IMR-90 (cell line): Measurements from ENCODE around the gene POU3F3. TPM values are rescaled to one million over a fixed set of nuclear protein-coding genes. Genes with fewer than 3 reads are reported as not detected.

ENCODE experiments used
- ATAC-seq: fragments of 200-7000 bp; cut with Tn5 transposase; 2 replicates; pipeline ENCODE4 v1.9.1; 2020; ENCODE audit warnings: low read depth, mild to moderate bottlenecking, moderate library complexity
- BruUV-seq: library from RNA; stranded (reverse); fragments of 400-500 nt; replicated peaks from 2 replicates; lab custom pipeline; 2021; lab: Mats Ljungman, UMichigan
- CTCF ChIA-PET: fragments of 300-600 bp; formaldehyde crosslinking; extraction: SDS; loops from one replicate; lab custom pipeline; 2021; ENCODE audit warnings: antibody characterized with exemption; lab: Yijun Ruan, JAX
- POLR2A ChIA-PET: fragments of 300-600 bp; sonication (Branson Sonifier 250); formaldehyde crosslinking; loops from one replicate; lab custom pipeline; 2022; ENCODE audit warnings: antibody characterized with exemption; ENCODE audit not compliant: unreplicated experiment; lab: Charles Lee
- DNase-seq: peaks from one replicate; pipeline ENCODE4 v3.0.0; 2013
- H2AFZ ChIP-seq: replicated peaks from 2 replicates; pipeline ENCODE3; 2013; ENCODE audit warnings: low read length, mild to moderate bottlenecking; ENCODE audit not compliant: poor library complexity
- H2AK5ac ChIP-seq: 2 replicates; pipeline ENCODE4 v1.6.1; 2013; ENCODE audit warnings: low read depth, low read length, inconsistent platforms
- H2AK9ac ChIP-seq: replicated peaks from 2 replicates; pipeline ENCODE3; 2013; ENCODE audit warnings: mild to moderate bottlenecking, low read depth, low read length, moderate library complexity; ENCODE audit not compliant: poor library complexity
- H2BK120ac ChIP-seq: 2 replicates; pipeline ENCODE4 v1.6.1; 2013; ENCODE audit warnings: low read depth, low read length, inconsistent platforms
- H2BK15ac ChIP-seq: 3 replicates; pipeline ENCODE4 v1.6.1; 2013; ENCODE audit warnings: low read depth, low read length, inconsistent platforms
- H2BK20ac ChIP-seq: 2 replicates; pipeline ENCODE4 v1.6.1; 2013; ENCODE audit warnings: low read depth, mild to moderate bottlenecking, inconsistent platforms, low read length, moderate library complexity
- H2BK5ac ChIP-seq: 2 replicates; pipeline ENCODE4 v1.6.1; 2013; ENCODE audit warnings: mild to moderate bottlenecking, low read depth, low read length, inconsistent platforms; ENCODE audit not compliant: poor library complexity, severe bottlenecking
- H3K14ac ChIP-seq: replicated peaks from 2 replicates; pipeline ENCODE4 v1.6.1; 2013; ENCODE audit warnings: low read depth, low read length, inconsistent platforms
- H3K18ac ChIP-seq: 2 replicates; pipeline ENCODE4 v1.6.1; 2013; ENCODE audit warnings: low read depth, low read length, control low read depth
- H3K23ac ChIP-seq: 2 replicates; pipeline ENCODE4 v1.6.1; 2013; ENCODE audit warnings: low read depth, low read length, inconsistent platforms
- H3K27ac ChIP-seq: 2 replicates; pipeline ENCODE4 v1.5.1; 2013; ENCODE audit warnings: mild to moderate bottlenecking, control low read depth, low read length; ENCODE audit not compliant: insufficient read depth
- H3K27me3 ChIP-seq: 2 replicates; pipeline ENCODE4 v1.6.1; 2013; ENCODE audit warnings: low read length; ENCODE audit not compliant: control insufficient read depth, insufficient read depth
- H3K36me3 ChIP-seq: 2 replicates; pipeline ENCODE4 v1.6.1; 2013; ENCODE audit warnings: low read length, mixed read lengths; ENCODE audit not compliant: control insufficient read depth, insufficient read depth
- H3K4ac ChIP-seq: 2 replicates; pipeline ENCODE4 v1.6.1; 2013; ENCODE audit warnings: low read depth, low read length, inconsistent platforms
- H3K4me1 ChIP-seq: 2 replicates; pipeline ENCODE4 v1.6.1; 2013; ENCODE audit warnings: low read length, mixed read lengths; ENCODE audit not compliant: control insufficient read depth, insufficient read depth
- H3K4me2 ChIP-seq: 2 replicates; pipeline ENCODE4 v1.6.1; 2013; ENCODE audit warnings: low read depth, mild to moderate bottlenecking, control low read depth, low read length, moderate library complexity
- H3K4me3 ChIP-seq: 2 replicates; pipeline ENCODE4 v1.5.1; 2013; ENCODE audit warnings: low read depth, mild to moderate bottlenecking, control low read depth, low read length, moderate library complexity; ENCODE audit not compliant: insufficient read depth
- H3K56ac ChIP-seq: 2 replicates; pipeline ENCODE4 v1.6.1; 2013; ENCODE audit warnings: low read length, inconsistent platforms; ENCODE audit not compliant: insufficient read depth; ENCODE audit errors: extremely low read depth
- H3K79me1 ChIP-seq, 2 experiments: 2 replicates each; pipeline ENCODE4 v1.6.1; 2013; ENCODE audit warnings: low read length in 2 of 2, inconsistent platforms in 1 of 2, low read depth in 1 of 2
- H3K9ac ChIP-seq: 2 replicates; pipeline ENCODE4 v1.6.1; 2013; ENCODE audit warnings: low read depth, low read length, control low read depth
- H3K9me1 ChIP-seq: 2 replicates; pipeline ENCODE4 v1.6.1; 2013; ENCODE audit warnings: low read length, inconsistent platforms; ENCODE audit not compliant: insufficient read depth
- H3K9me3 ChIP-seq: 2 replicates; pipeline ENCODE4 v1.6.1; 2013; ENCODE audit warnings: low read length; ENCODE audit not compliant: control insufficient read depth, insufficient read depth
- H4K20me1 ChIP-seq: 2 replicates; pipeline ENCODE4 v1.6.1; 2013; ENCODE audit warnings: low read length, inconsistent platforms; ENCODE audit not compliant: insufficient read depth
- H4K5ac ChIP-seq: 2 replicates; pipeline ENCODE4 v1.6.1; 2013; ENCODE audit warnings: mild to moderate bottlenecking, low read depth, low read length, control low read depth
- H4K8ac ChIP-seq, 2 experiments: 2 replicates each; pipeline ENCODE4 v1.6.1; 2013; ENCODE audit warnings: low read depth in 2 of 2, low read length in 2 of 2, control low read depth in 1 of 2, inconsistent platforms in 1 of 2
- H4K91ac ChIP-seq: 2 replicates; pipeline ENCODE4 v1.6.1; 2013; ENCODE audit warnings: low read depth, low read length, inconsistent platforms; ENCODE audit not compliant: insufficient read depth
- BHLHE40 ChIP-seq: fragments of 150-350 bp; IDR thresholded peaks from 2 replicates; pipeline ENCODE4 v1.6.1; 2016; ENCODE audit warnings: mild to moderate bottlenecking, low read depth, low read length
- CEBPB ChIP-seq: IDR thresholded peaks from 2 replicates; pipeline ENCODE4 v1.6.1; 2012; ENCODE audit warnings: low read depth, low read length, improper control_type of control experiment
- CHD1 ChIP-seq: IDR thresholded peaks from 2 replicates; pipeline ENCODE4 v1.6.1; 2012; ENCODE audit warnings: low read depth, low read length, improper control_type of control experiment
- FOS ChIP-seq: fragments of 150-350 bp; IDR thresholded peaks from 2 replicates; pipeline ENCODE4 v1.6.1; 2016; ENCODE audit warnings: low read depth, low read length
- MAFK ChIP-seq: IDR thresholded peaks from 2 replicates; pipeline ENCODE4 v1.6.1; 2012; ENCODE audit warnings: low read depth, low read length, improper control_type of control experiment
- MAZ ChIP-seq: IDR thresholded peaks from 2 replicates; pipeline ENCODE4 v1.6.1; 2012; ENCODE audit warnings: low read depth, mild to moderate bottlenecking, low read length, improper control_type of control experiment, moderate library complexity, borderline replicate concordance
- MXI1 ChIP-seq: IDR thresholded peaks from 2 replicates; pipeline ENCODE4 v1.6.1; 2012; ENCODE audit warnings: low read depth, mild to moderate bottlenecking, low read length, moderate library complexity, borderline replicate concordance
- NFE2L2 ChIP-seq: fragments of 150-350 bp; IDR thresholded peaks from 2 replicates; pipeline ENCODE4 v1.6.1; 2016; ENCODE audit warnings: low read depth, mild to moderate bottlenecking, low read length
- POLR2A ChIP-seq: IDR thresholded peaks from 2 replicates; pipeline ENCODE4 v1.6.1; 2012; ENCODE audit warnings: mild to moderate bottlenecking, low read depth, low read length
- RAD21 ChIP-seq: IDR thresholded peaks from 2 replicates; pipeline ENCODE4 v1.6.1; 2012; ENCODE audit warnings: low read length, improper control_type of control experiment
- RCOR1 ChIP-seq: IDR thresholded peaks from 2 replicates; pipeline ENCODE4 v1.6.1; 2012; ENCODE audit warnings: mild to moderate bottlenecking, low read length, improper control_type of control experiment; ENCODE audit not compliant: insufficient replicate concordance
- RFX5 ChIP-seq: IDR thresholded peaks from 2 replicates; pipeline ENCODE4 v1.8.0; 2012; ENCODE audit warnings: low read depth, mild to moderate bottlenecking, low read length, moderate library complexity
- SMC3 ChIP-seq: fragments of 150-350 bp; IDR thresholded peaks from 2 replicates; pipeline ENCODE4 v1.6.1; 2016; ENCODE audit warnings: low read depth, mild to moderate bottlenecking, antibody characterized with exemption, low read length, moderate library complexity
- WGBS, 2 experiments: methylation state at CpG; one replicate each; pipeline versions ENCODE4 v1.1.5 to v1.1.7; 2013; ENCODE audit warnings: missing lambda C conversion rate in 2 of 2; ENCODE audit not compliant: insufficient read length in 1 of 2; ENCODE audit errors: extremely low coverage in 2 of 2; 5-methylcytosine and 5-hydroxymethylcytosine counted together
- dilution Hi-C: fragments of 300-500 bp; cut with HindIII; formaldehyde crosslinking; loops from one replicate; pipeline ENCODE4 v1.14.3; 2018; ENCODE audit warnings: low sequenced_read_pairs; ENCODE audit not compliant: unreplicated experiment
- in situ Hi-C: fragments of 300-500 bp; cut with MboI; formaldehyde crosslinking; loops from 3 replicates; pipeline ENCODE4 v1.14.3; 2019; ENCODE audit warnings: low sequenced_read_pairs, inconsistent platforms, mixed read lengths
- intact Hi-C: fragments of 100-400 bp; cut with micrococcal nuclease; formaldehyde crosslinking; loops from 2 replicates; pipeline ENCODE4 v1.10.0; 2022
- polyA plus RNA-seq, 3 experiments: library from polyadenylated mRNA; depleted of rRNA; stranded (reverse); fragments of >200 nt; gene quantifications; 2 replicates each; pipeline ENCODE4 v1.2.3, GENCODE V29; 2012; ENCODE audit warnings: low replicate concordance in 1 of 3
- total RNA-seq: library from RNA; depleted of rRNA; stranded (reverse); fragments of >200 nt; gene quantifications from 2 replicates; pipeline ENCODE4 v1.2.3, GENCODE V29; 2012
- TF ChIP-seq, protein P1 (sequence below): fragments of 150-350 bp; IDR thresholded peaks from 2 replicates; pipeline ENCODE4 v1.6.1; 2016; ENCODE audit warnings: low read depth, mild to moderate bottlenecking, low read length, moderate library complexity, borderline replicate concordance
- TF ChIP-seq, protein P2 (sequence below): fragments of 150-350 bp; IDR thresholded peaks from 2 replicates; pipeline ENCODE4 v1.6.1; 2017; ENCODE audit warnings: mild to moderate bottlenecking, antibody characterized with exemption, low read length, low read depth
- TF ChIP-seq, protein P3 (sequence below): conservative IDR thresholded peaks from 2 replicates; pipeline ENCODE4 v1.5.1; 2012; ENCODE audit warnings: mild to moderate bottlenecking, low read depth, low read length, improper control_type of control experiment

Gene POU3F3
- total and polyA plus RNA-seq, 2 of the 4 experiments (the other 2 are of a cell fraction): not detected

DNA sequence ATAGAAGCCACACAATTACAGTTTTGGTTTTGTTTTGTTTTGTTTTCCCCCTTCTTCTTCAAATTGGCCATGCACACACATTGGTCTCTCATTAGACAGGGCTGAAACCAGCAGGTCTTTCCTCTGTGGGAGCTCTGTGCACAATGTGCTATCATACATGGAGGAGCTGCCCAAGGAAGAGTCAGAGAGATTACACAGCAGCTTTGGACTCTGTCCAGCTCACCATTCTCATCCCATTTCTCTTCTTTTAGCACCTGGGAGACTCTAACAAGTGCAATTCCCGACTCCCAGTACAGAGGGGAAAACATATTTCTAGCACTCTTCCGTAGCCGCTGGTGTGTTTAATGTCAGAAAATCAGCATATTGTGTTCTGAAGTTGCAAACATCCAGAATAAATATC lies 29.4 kb downstream of the POU3F3 start:
- TF ChIP-seq, protein P1, sequence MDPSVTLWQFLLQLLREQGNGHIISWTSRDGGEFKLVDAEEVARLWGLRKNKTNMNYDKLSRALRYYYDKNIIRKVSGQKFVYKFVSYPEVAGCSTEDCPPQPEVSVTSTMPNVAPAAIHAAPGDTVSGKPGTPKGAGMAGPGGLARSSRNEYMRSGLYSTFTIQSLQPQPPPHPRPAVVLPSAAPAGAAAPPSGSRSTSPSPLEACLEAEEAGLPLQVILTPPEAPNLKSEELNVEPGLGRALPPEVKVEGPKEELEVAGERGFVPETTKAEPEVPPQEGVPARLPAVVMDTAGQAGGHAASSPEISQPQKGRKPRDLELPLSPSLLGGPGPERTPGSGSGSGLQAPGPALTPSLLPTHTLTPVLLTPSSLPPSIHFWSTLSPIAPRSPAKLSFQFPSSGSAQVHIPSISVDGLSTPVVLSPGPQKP: no peak
- TF ChIP-seq POLR2A: no peak
- TF ChIP-seq, protein P2, sequence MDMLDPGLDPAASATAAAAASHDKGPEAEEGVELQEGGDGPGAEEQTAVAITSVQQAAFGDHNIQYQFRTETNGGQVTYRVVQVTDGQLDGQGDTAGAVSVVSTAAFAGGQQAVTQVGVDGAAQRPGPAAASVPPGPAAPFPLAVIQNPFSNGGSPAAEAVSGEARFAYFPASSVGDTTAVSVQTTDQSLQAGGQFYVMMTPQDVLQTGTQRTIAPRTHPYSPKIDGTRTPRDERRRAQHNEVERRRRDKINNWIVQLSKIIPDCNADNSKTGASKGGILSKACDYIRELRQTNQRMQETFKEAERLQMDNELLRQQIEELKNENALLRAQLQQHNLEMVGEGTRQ: no peak
- no peak for TF ChIP-seq SMC3
- no peak for TF ChIP-seq CHD1
- TF ChIP-seq RAD21: no peak
- TF ChIP-seq CEBPB: no peak
- no peak for TF ChIP-seq MXI1
- TF ChIP-seq FOS: no peak
- TF ChIP-seq RFX5: no peak
- TF ChIP-seq MAFK: no peak
- TF ChIP-seq BHLHE40: no peak
- no peak for TF ChIP-seq NFE2L2
- no peak for TF ChIP-seq MAZ
- TF ChIP-seq RCOR1: no peak
- TF ChIP-seq, protein P3, sequence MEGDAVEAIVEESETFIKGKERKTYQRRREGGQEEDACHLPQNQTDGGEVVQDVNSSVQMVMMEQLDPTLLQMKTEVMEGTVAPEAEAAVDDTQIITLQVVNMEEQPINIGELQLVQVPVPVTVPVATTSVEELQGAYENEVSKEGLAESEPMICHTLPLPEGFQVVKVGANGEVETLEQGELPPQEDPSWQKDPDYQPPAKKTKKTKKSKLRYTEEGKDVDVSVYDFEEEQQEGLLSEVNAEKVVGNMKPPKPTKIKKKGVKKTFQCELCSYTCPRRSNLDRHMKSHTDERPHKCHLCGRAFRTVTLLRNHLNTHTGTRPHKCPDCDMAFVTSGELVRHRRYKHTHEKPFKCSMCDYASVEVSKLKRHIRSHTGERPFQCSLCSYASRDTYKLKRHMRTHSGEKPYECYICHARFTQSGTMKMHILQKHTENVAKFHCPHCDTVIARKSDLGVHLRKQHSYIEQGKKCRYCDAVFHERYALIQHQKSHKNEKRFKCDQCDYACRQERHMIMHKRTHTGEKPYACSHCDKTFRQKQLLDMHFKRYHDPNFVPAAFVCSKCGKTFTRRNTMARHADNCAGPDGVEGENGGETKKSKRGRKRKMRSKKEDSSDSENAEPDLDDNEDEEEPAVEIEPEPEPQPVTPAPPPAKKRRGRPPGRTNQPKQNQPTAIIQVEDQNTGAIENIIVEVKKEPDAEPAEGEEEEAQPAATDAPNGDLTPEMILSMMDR: no peak
- H4K91ac ChIP-seq: no peak overlapping the region
- H3K9me1 ChIP-seq: no peaks in the 10 kb centered on the region
- no peak overlapping the region for H3K4me2 ChIP-seq
- H3K27me3 ChIP-seq: no peaks in the 10 kb centered on the region
- H2AK5ac ChIP-seq: no peak overlapping the region
- H3K4me1 ChIP-seq: no peaks in the 10 kb centered on the region
- no peak overlapping the region for H2BK15ac ChIP-seq
- H3K36me3 ChIP-seq: no peaks in the 10 kb centered on the region
- H3K4me3 ChIP-seq: no peak overlapping the region
- BruUV-seq: no TSS peak
- H3K18ac ChIP-seq: no peak overlapping the region
- no peak for DNase-seq
- no peaks in the 10 kb centered on the region for H4K20me1 ChIP-seq
- POLR2A ChIA-PET: no interaction called here
- no peak overlapping the region for H3K27ac ChIP-seq
- no peak overlapping the region for H2AK9ac ChIP-seq
- CTCF ChIA-PET: no interaction called here
- no peak overlapping the region for H3K4ac ChIP-seq
- H3K56ac ChIP-seq: no peak overlapping the region
- no peaks in the 10 kb centered on the region for H3K79me1 ChIP-seq
- no CpG with 5 or more reads among the region's 3 CpGs for WGBS, 2 experiments
- no peak overlapping the region for H2BK5ac ChIP-seq
- H2BK120ac ChIP-seq: no peak overlapping the region
- ATAC-seq: no peak
- in situ Hi-C loops (loop anchor here (25.0 kb wide), 1 partner anchor 1721 kb away; no protein-coding TSS in a partner anchor), dilution Hi-C loops (no loop called here), intact Hi-C loops (no loop called here)
- no peak overlapping the region for H2BK20ac ChIP-seq
- H3K9me3 ChIP-seq: no peaks in the 10 kb centered on the region
- H3K14ac ChIP-seq: no peak overlapping the region
- no peak overlapping the region for H3K9ac ChIP-seq
- H2AFZ ChIP-seq: no peak overlapping the region
- no peak overlapping the region for H4K5ac ChIP-seq
- H4K8ac ChIP-seq: no peak overlapping the region
- no peak overlapping the region for H3K23ac ChIP-seq
